ENCODE results near the gene USP28.

USP28 gene

GRCh38 chr11:113908098-113908497, 32.7 kb upstream of the USP28 start (continued):
- TF ChIP-seq ZBTB17 (tag by site-specific recombination; IDR thresholded peaks at IDR 0.05), result peak; percentile 89
- TF ChIP-seq ZNF548 (tag by site-specific recombination; IDR thresholded peaks at IDR 0.05), result no peak
- no peak for TF ChIP-seq ZBTB10 (tag by site-specific recombination; IDR thresholded peaks at IDR 0.05)
- TF ChIP-seq ZSCAN30 (tag by site-specific recombination; IDR thresholded peaks at IDR 0.05), result 0 out of 2 replicates have a peak, but pooled peaks have one; percentile 31
- TF ChIP-seq HOXC10 (CRISPR knock-in tag; IDR thresholded peaks at IDR 0.05), result no peak
- no peak for TF ChIP-seq ZBTB8A (tag by site-specific recombination; IDR thresholded peaks at IDR 0.05)
- no peak for TF ChIP-seq ZNF37A (tag by site-specific recombination; IDR thresholded peaks at IDR 0.05)
- TF ChIP-seq GLIS1 (tag by site-specific recombination; IDR thresholded peaks at IDR 0.05), result peak; percentile 90
- 0 out of 2 replicates have a peak, but pooled peaks have one; percentile 47 for TF ChIP-seq ZNF2 (tag by site-specific recombination; IDR thresholded peaks at IDR 0.05)
- TF ChIP-seq PATZ1 (tag by site-specific recombination; IDR thresholded peaks at IDR 0.05), result peak; percentile 29; the same call in 1 of the 2 replicates
- TF ChIP-seq, protein P1, sequence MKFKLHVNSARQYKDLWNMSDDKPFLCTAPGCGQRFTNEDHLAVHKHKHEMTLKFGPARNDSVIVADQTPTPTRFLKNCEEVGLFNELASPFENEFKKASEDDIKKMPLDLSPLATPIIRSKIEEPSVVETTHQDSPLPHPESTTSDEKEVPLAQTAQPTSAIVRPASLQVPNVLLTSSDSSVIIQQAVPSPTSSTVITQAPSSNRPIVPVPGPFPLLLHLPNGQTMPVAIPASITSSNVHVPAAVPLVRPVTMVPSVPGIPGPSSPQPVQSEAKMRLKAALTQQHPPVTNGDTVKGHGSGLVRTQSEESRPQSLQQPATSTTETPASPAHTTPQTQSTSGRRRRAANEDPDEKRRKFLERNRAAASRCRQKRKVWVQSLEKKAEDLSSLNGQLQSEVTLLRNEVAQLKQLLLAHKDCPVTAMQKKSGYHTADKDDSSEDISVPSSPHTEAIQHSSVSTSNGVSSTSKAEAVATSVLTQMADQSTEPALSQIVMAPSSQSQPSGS (tag by site-specific recombination; IDR thresholded peaks at IDR 0.05; ENCODE audit: low read depth), result peak; percentile 93
- TF ChIP-seq ZNF830 (tag by site-specific recombination; IDR thresholded peaks at IDR 0.05; ENCODE audit: low read depth), result no peak
- TF ChIP-seq ZNF560 (tag by site-specific recombination; IDR thresholded peaks at IDR 0.05; ENCODE audit: borderline replicate concordance), result no peak
- no peak for TF ChIP-seq ZNF837 (tag by site-specific recombination; IDR thresholded peaks at IDR 0.05)
- TF ChIP-seq IKZF3 (tag by site-specific recombination; IDR thresholded peaks at IDR 0.05), result peak; percentile 85
- TF ChIP-seq, protein P2, sequence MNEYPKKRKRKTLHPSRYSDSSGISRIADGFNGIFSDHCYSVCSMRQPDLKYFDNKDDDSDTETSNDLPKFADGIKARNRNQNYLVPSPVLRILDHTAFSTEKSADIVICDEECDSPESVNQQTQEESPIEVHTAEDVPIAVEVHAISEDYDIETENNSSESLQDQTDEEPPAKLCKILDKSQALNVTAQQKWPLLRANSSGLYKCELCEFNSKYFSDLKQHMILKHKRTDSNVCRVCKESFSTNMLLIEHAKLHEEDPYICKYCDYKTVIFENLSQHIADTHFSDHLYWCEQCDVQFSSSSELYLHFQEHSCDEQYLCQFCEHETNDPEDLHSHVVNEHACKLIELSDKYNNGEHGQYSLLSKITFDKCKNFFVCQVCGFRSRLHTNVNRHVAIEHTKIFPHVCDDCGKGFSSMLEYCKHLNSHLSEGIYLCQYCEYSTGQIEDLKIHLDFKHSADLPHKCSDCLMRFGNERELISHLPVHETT (tag by site-specific recombination; IDR thresholded peaks at IDR 0.05), result 0 out of 2 replicates have a peak, but pooled peaks have one; percentile 28
- TF ChIP-seq ZNF18 (tag by site-specific recombination; IDR thresholded peaks at IDR 0.05), result peak; percentile 53; the same call in 1 of the 2 replicates
- peak; percentile 69 for TF ChIP-seq ZBTB44 (tag by site-specific recombination; IDR thresholded peaks at IDR 0.05)
